ENCODE measurements around the gene TANGO6.

DNA sequence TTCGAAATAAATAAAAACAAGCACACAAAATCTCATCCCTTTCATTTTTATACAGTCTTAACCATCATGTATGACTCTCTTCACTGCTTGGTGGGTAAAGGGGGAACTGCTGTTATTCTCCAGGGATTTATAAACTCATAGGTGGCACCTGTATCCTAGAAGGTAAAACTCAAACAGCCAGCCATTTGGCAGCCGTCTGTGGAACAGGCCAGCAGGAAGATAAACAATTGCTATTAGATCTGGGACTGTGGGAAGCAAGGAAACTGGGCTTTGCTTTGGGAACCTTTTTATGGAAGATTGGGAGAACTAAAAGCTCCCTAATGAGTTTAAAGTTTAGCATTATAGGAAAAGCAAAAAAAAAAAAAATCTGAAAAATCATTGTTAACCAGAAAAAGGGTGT is 126.0 kb downstream of the TANGO6 start:
- no peak for TF ChIP-seq POLR2A (IDR thresholded peaks at IDR 0.05)
- TF ChIP-seq, protein P1, sequence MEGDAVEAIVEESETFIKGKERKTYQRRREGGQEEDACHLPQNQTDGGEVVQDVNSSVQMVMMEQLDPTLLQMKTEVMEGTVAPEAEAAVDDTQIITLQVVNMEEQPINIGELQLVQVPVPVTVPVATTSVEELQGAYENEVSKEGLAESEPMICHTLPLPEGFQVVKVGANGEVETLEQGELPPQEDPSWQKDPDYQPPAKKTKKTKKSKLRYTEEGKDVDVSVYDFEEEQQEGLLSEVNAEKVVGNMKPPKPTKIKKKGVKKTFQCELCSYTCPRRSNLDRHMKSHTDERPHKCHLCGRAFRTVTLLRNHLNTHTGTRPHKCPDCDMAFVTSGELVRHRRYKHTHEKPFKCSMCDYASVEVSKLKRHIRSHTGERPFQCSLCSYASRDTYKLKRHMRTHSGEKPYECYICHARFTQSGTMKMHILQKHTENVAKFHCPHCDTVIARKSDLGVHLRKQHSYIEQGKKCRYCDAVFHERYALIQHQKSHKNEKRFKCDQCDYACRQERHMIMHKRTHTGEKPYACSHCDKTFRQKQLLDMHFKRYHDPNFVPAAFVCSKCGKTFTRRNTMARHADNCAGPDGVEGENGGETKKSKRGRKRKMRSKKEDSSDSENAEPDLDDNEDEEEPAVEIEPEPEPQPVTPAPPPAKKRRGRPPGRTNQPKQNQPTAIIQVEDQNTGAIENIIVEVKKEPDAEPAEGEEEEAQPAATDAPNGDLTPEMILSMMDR (IDR thresholded peaks at IDR 0.05), result no peak
